Stimulated activated CD8-positive, alpha-beta memory T cell treated with anti-CD3 and anti-CD28 coated beads, Interleukin-2, amount 100 ng/mL, for 1 hour (primary cell): ENCODE results near the gene NRARP.

ENCODE experiments used
- DNase-seq, 2 donors: peaks; one replicate each; pipeline ENCODE4 v3.0.0-alpha.2; 2020; ENCODE audit warnings: low read depth in 2 of 2

Gene NRARP

DNA sequence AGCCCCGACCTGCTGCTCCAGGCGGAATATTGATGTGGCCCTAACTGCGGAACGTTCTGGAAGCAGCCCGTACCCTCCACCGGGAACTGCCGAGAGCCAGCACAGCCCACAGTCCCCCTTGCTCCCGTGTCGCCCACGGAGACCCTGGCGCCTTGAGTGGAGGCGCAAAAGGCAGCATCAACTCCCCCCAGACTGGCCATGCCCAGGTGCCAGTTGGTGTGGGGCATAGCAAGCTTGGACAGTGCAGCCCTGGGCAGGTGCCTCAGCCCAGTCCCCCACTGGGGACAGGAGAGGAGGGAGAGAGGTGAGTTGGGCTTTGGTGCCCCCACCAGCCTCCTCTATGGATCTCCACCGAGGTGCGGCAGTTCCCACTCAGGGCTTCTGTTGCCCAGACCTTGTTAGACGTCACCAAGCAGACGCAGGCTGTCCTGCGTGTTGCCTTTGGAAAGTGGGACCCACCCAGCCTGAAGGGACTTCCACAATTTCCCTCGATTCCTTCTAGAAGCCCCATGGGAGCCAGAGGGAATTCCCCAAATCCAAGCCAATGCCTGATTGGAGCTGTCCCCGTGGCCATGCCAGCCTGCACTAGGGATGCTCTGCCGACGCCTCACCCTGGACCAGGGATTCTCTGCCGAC is 19.8 kb upstream of the NRARP start:
- no peak for DNase-seq

DNA sequence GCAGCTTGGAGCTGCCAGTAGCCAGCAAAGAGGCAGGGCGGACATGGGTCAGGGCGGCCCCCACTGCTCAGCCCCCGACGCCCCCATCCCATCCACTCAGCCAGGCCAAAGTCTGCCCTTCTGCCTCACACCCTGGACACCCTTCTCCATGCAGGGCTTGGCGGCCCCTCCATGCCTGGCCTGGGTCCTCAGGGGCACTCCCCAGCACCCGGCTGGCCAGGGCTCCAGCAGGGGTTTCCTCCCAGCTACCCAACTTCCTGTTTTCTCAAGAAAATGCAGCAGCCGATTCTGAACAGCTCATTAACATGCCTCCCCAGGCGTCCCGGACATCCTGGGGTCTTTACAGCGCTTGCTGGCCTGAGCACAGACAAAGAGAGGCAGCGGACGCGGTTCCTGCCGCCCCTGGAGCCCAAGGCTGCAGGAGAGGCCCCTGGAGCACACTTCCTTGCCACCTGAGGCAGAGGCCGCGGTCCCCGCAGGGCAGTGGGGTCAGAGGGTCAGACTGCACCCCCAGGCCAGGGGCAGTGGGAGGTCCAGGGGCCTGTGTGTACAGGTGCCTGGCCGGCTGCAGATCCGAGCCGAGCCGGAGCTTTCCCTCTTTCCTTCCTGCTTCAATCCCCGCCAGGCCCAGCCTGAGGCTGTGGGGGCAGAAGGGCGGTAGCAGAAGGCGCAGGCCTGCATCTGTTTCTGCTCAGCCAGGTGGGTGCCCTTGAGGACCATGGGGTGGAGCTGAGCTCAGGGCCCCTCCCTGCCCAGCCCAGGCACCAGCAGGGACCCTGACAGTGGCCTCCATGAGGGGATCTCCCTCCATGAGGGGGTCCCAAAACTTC is 18.7 kb upstream of the NRARP start:
- DNase-seq: no peak

DNA sequence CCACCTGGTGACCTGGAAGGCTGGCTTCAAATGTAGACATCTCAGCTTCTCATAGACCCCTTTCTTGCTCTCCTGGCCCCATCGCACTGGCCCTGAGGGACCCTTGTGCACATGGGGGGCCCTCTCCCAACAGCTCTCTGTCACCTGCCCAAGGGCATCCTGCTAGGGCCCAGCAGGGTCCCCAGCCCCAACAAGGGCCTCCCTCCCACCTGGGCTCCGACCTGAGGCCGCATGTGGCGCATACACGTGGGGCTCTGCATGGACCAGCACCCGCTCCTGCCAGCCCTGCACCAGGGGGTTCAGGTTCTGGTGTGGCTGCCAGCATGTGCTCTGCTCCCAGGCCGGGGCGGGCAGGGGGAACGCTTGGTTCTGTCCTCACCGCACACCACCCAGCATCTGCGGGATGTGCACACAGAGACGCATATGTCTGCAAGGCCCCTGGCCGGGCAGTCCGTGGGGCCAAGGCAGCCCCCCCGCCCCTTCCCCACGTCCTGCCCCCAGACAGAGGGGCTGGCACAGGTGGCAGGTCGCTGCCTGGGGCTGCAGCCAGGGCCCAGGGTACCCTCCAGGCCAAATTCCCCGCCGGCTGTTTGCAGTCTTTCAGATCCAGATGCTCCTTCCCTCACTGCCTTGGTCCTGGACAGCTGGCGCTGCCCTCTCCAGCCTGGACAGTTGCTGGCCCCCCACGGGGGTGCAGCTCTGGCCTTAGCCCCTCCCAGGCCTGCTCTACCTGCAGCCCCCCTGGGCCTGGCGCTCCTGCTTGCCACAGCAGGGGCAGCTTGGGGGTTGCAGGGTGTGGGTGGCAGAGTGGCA is 17.9 kb upstream of the NRARP start:
- DNase-seq: no peak

DNA sequence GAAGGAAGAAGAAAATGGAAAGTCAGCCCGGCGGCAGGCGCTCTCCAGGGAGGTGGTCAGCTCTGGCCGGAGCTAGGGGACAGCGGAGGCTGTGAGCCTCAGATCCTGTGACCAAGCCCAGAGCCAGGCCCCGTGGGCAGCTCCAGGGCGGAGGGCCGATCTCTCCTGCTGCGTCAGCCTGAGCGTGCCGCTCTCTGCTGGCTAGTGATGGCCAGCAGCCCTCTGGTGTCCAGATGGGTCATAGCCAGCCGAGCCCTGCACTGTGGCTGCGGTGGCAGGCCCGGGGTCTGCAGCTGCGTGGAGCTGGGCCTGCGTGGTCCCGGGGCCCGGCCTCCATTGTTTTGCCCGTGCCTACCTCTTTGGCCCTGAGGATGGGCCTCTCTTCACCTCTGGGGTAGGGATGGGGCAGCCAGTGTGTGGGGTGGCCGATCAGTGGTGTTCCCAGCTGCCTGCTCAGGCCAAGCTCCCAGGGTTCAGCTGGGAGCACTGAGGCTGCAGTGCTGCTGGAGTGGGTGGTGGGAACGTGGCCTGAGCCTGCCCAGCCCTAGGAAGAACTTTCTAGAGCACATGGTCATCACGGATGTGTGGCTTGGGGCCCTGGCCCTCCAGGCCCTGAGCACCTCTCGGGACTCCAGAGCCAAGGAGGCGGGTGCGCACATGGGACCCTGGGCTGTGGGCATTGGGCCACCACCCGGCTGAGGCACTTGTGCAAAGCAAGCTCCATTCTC is 17.1 kb upstream of the NRARP start:
- DNase-seq: no peak

DNA sequence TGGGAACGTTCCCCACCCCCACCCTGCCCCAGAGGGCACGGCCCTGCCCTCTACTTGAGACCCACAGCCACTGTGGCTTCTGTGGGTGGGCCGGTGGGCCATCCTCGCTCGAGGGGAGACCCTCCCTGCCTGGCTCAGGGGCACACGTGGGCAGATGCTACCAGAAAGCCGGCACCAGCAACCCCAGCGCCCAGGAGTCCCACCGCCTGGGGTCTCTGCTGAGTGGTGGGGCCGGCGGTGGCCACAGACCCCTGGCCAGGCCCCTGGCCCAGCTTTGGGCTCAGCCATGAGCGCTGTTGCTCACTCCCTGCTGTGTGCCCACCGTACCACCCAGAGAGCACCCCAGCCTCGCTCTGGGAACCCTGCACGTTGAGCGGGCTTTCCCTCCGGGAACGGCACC is 16.5 kb upstream of the NRARP start:
- no peak for DNase-seq

DNA sequence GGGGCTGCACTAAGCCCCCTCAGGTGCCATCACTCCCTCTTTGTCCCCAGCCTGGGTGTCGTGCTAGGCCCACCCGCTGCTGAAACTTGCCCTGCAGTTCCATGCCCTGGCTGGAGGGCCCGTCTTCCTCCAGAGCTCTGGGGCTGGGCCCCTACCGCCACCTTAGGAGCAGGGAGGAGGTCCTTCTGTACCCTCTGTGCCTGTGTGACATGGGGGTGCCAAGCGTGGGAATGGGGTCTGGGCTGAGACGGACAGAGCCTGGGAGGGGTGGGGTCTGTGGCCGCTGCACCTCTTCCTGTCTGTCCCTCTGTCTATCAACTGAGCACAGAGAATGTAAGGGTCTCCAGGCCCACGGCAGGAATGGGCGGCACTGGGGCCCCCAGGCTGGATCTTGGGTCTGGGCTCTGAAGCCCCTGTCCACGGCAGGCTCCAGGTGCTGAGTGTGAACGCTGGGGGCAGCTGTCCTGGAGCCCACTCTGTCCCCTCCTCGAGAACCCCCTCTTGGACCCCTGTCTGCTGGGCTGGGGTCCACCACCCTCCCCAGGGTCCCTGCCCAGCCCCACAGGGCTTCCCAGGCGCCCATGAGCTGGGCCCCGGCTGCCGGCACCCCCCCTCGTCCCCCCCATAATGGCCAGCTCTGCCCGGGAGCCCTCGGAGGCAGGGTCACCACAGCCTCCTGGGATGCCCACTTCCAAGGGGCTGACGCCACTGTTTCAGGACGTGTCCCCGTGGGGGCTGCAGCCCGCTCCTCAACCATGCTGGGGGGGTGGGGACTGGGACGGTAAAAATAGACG is 15.8 kb upstream of the NRARP start:
- DNase-seq: no peak

DNA sequence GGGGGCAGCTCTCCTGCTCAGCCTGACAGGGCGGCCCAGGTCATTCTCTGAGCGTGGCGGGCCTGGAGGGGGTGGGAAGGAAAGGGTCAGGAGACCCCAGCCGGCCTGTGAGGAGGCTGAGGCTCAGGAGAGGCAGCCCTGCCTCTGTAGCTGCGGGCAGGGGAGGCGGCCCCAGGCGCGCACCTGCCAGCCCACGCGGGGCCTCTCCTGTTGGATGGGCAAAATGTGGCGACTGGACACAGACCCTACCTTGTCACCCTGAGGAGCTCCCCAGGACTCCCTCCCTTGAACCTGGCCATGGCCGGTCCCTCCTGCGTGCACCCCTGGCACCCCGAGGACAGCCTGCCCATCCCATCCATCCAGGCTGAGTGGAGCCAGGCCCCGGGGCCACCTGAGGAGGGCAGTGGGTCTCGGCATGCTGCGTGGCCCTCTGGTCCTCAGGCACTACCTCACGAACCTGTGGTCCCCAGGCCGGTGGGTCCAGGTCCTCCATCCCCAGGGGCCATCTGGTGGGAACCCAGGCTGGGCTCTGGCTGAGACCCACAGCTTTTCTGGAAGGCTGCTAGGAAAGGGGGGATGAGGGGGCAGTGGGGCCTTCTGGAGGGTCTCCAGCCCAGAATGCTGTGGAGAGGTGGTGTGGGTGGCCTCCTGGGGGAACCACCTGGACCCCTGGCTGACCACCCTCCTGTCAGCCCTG is 15.1 kb upstream of the NRARP start:
- no peak for DNase-seq

DNA sequence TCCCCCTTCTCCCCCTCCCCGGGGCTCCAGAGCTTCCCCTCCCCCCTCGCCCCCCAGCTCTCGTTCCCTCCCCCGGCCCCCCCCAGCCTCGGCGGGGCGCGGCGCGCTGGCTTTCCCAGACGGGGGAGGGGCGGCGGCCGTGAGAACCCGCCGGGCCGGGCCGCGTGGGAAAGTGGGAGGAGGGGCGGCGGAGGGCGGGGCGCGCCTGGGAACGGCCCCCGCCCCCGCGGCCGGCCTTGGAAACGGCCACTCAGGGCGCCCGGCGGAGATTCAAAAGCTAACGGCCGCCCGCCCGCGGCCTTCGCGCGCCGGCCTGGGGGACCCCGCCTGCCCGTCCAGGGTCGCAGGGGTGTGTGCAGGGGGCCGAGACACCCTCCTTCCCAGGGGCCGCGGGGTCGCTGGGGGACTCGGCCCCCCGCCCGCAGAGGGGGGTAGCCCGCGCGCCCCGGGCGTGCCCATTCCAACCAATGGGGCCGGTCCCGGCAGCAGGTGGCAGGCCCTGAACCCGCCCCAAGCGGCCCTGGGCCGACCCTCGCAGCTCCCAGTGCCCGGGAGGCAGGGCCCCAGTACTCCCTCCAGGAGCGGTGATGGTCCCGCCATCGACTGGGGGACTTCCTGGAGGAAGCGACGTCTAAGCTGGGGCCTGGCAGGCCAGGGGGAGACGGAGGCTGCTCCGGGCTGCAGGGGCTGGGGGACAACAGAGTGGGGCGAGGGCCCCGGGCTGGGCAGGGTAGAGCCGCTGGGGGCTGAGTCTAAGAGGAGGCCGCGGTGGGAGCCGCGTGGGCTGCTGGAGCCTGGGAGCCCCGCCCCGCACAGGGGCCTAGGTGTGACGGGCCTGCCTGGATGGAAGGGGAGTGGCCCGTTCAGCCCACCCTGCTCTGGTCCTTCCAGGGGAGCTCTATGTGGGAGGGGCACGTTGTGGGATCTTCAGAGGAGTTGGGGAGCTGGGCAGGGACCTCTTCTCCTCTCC is 14.2 kb upstream of the NRARP start:
- DNase-seq: no peak

DNA sequence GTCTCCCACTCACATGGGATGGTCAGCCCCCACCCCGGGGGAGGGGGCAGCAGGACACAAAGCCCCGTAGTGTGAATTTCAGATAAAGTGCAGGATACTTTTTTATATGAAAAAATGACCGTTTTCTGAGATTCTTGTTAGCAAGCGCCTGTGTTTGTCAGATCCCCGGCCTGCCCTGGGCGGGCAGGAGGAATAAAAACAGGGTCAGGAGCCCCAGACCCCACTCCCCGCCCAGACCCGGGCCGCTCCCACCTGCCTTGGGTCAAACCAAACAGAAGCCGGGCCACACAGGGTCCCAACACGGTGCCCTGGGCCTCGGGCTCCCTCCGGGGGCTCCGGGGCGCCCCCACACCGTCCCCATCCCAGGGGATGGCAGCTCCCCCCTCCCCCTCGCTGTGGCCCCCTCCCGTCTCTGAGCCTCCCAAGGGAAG is 13.5 kb upstream of the NRARP start:
- DNase-seq: no peak

DNA sequence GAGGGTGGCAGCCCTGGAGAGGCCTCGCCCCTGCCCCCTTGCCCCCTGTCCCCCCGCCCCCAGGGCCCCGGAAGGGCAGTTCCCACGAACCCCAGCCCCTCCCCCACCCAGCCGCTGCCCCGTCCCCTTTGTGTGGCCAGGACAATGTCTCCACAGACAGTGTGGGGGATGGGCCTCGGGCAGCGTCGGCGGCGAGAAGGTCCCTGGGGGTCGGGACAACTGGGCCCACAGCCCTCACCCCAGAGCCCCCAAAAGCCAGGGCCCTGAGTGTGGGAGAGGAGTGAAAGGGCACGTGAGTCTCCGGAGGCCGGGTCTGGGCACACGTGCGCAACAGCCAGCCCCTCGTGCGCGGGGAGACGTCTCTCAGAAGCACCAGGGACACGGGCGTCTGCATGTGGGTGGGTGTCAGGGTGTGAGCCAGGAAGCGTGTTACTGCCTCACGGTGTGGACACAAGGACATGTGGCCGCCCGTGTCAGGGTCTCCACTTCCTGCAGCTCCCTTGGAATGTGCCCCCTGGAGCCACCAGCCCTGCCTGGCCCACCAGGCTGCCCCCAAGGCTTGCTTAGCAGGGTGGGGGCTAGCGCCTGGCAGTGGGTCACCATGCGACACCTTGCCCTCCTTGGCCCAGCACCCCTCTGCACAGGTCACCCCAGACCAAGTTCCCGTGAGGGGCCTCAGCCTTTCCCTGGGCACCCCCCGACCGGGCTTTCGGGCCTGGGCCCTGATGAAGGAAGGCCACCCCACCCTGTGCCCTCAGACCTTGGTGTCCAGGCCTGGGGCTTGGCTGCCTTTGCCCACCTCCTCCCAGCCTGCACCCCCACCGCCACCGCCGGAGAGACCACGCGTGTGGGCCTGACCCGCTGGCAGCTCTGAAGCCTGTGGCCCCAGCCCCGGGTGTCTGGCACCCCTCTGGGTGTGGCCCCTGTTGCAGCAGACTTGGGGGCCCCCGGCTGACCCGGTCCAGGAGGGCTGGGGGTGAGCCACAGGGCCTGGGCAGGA is 12.8 kb upstream of the NRARP start:
- no peak for DNase-seq

DNA sequence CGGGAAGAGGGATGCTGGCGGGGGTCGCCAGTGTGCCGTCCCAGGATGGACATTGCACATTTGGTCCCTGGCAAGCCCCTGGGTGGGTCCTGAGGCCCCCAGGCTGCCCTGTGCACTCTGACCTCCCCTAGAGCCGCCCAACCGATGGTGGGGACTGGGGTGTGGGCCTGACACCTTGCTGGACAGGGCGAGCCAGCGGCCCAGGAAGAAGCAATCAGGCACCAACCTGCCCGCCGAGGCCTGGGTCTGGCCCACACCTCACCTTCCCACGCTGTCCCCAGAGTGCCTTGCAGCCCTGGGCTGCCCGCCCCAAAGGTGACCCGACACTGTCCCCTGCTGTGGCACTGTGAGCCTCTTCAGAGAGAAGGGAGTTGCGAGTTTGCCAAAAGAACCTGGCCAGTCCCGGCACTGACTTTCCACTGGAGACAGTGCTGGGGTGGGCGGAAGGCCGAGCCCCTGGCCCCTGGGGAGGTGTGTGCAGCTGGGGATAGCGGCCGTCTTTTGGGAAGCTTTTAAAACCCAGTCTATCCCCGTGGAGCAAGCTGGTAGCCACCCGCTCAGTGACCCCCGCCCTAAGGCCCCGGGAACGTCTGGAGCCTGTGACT is 12.0 kb upstream of the NRARP start:
- no peak for DNase-seq

DNA sequence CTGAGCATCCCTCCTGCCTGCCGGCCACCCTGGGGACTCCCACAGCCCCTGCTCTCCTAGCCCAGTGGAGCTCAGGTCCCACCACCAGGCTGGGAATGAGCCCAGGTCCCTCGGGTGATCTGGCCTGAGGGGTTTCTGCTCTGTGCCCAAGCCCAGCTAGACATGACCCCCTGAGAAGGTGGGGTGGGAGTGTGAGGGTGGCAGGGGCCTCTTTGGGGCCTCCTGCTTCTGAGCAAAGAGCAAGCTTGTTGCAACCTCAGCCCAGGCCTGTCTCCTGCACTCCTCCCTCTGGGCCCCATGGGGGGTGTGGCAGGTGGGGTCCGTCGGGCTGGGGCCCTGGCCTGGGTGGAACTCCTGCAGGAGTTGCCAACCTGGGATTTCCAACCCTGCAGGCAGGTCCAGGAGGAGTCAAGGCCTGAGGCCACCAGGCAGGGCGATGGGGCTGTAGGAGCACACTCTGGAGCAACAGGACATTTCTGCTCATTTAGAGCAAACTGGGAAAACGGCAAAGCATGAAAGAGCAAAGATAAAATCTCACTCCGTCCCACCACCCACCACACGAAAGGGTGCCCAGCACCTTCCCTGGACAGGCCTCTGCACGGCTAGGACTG is 11.4 kb upstream of the NRARP start:
- DNase-seq: no peak

DNA sequence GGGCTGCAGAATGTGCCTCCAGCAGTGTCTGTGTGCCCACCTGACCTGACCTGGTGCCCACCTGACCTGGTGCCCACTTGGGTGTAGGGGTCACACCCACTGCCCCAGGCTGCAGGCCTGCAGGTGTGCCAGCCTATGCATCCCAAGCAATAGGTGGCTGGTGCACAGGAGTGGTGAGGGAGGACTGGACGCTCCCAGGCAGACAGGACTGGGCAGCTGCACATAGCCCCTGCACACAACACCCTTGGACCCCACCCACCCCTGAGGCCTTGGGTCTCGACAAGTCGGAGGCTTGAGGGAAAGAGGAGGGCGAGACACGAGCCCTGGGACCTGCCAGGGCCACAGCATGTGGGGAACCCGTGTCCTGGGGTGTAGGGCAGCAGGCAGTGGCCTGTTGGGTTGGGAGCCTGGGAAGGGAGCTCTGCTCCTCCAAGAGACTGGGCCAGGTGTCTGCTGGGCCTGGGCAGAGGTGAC is 10.8 kb upstream of the NRARP start:
- no peak for DNase-seq

DNA sequence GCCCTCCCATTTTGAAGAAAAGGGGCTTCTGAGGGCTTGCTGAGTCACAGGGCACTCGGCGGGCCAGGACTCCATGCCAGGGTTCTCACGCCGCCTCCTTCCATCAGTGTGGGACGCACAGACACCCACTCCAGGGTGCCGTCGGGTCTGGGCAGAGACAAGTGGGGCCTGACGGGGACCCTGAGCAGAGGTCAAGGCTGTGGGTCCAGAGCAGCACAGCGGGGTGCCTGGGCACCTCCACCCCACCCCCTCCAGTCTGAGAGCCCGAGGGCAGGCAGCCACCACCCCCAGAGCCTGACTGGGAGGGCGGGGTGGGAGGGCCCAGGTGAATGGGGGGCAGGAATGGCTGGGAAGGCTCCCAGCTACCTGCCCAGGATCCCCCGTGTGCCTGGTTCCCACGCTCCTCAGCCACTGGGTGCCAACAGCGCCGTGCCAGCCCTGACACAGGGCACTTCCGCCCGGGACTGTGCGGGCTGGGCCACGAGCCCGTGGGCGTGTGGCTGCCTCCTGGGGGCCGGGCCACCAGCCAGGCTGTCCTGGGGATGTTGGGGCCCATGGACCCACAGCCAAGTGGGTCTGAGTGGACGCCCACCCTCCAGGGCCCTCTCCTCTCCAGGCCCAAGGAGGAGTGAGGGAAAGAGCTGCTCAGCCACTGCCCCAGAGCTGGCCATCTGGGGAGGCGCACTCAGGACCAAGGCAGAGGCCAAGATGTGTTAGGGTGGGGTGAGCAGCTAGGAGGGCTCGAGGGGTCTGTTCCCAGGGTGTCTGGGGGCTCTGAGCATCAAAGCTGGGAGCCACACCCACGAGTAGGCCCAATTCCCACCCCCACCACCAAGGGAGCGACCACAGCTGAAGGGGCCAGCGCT is 10.1 kb upstream of the NRARP start:
- DNase-seq: no peak

DNA sequence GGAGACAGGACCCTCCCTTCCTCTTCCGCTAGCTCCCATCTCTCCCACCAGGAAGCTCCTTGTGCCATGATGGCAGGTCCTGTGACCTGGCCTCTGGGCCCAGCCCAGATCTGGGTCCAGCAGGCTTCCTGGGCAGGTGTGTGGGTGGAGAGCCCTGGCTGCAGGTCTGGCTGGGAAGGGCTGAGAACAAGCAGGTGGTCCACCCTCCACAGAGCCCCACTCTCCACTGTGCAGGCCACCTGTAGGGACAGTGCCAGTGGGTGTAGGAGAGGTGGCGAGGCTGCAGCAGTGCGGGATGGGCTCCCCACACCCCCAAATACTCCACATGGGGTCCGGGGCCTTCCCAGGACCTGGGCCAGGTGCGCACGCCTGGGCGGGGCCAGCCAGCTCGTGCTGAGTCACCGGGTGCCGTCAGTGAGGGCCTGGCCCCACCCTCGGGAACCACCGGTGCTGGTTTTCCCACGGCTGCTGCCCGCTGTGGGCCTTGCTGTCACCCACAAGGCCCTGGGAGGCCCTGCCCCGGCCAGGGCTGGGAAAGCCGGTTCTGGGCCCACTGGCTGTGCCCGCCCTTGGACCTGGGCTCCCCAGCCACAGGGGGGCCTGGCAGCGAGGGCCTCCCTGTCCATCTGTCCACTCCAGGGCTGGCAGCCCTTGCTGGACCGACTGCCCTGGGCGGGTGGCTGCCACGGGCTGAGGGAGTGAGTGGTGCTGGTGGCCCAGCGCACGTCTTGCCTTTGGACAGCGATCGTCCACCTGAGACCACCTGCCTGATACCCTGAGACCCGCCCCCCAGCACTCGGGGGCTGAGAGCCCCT is 9.3 kb upstream of the NRARP start:
- no peak for DNase-seq
